PC-9 (cell line): Measurements from ENCODE around the gene SHISA7. TPM values are rescaled to one million over a fixed set of nuclear protein-coding genes. Genes with fewer than 3 reads are reported as not detected.

Source experiments
- BruUV-seq: library from RNA; stranded (reverse); fragments of 400-500 nt; replicated peaks from 2 replicates; lab custom pipeline; 2021; lab: Mats Ljungman, UMichigan
- CTCF ChIA-PET: fragments of 300-600 bp; sonication (Branson Sonifier 250); formaldehyde crosslinking; loops from one replicate; lab custom pipeline; 2022; ENCODE audit warnings: antibody characterized with exemption; lab: Charles Lee
- POLR2A ChIA-PET: fragments of 300-600 bp; sonication (Branson Sonifier 250); formaldehyde crosslinking; loops from one replicate; lab custom pipeline; 2022; ENCODE audit warnings: antibody characterized with exemption; ENCODE audit not compliant: unreplicated experiment; lab: Charles Lee
- DNase-seq, 2 experiments: peaks; one replicate each; pipeline versions ENCODE4 v3.0.0 to v3.0.0-alpha.2; 2015 to 2022; ENCODE audit warnings: mixed read lengths in 1 of 2
- H2AFZ ChIP-seq: fragments of 200-600 bp; sonication (generic); 2 replicates; pipeline ENCODE4 v1.8.1; 2017; ENCODE audit warnings: antibody characterized with exemption
- H3F3A ChIP-seq: fragments of 200-600 bp; sonication (generic); 2 replicates; pipeline ENCODE4 v1.8.1; 2017; ENCODE audit warnings: antibody characterized with exemption, mild to moderate bottlenecking, low read depth; ENCODE audit not compliant: insufficient read depth
- H3K27ac ChIP-seq: fragments of 200-600 bp; sonication (generic); 2 replicates; pipeline ENCODE4 v1.6.1; 2016; ENCODE audit warnings: mixed run types
- H3K27me3 ChIP-seq: fragments of 200-600 bp; sonication (generic); 2 replicates; pipeline ENCODE4 v1.6.1; 2016; ENCODE audit warnings: low read depth, mixed run types; ENCODE audit not compliant: insufficient read depth
- H3K36me3 ChIP-seq: fragments of 200-600 bp; sonication (generic); 2 replicates; pipeline ENCODE4 v1.6.1; 2016; ENCODE audit warnings: low read depth, mixed run types
- H3K4me1 ChIP-seq: fragments of 200-600 bp; sonication (generic); replicated peaks from 2 replicates; pipeline ENCODE4 v1.6.1; 2016; ENCODE audit warnings: mixed run types; ENCODE audit not compliant: insufficient read depth
- H3K4me2 ChIP-seq: fragments of 200-600 bp; sonication (generic); 2 replicates; pipeline ENCODE4 v1.6.1; 2017; ENCODE audit warnings: mixed run types
- H3K4me3 ChIP-seq: fragments of 200-600 bp; sonication (generic); 2 replicates; pipeline ENCODE4 v1.6.1; 2016; ENCODE audit warnings: mixed run types
- H3K79me2 ChIP-seq: fragments of 200-600 bp; sonication (generic); 2 replicates; pipeline ENCODE4 v1.6.1; 2017; ENCODE audit warnings: low read depth, mixed run types
- H3K9me2 ChIP-seq: fragments of 200-600 bp; sonication (generic); 2 replicates; pipeline ENCODE4 v1.8.1; 2017; ENCODE audit warnings: mild to moderate bottlenecking; ENCODE audit not compliant: insufficient read depth
- H3K9me3 ChIP-seq: fragments of 200-600 bp; sonication (generic); 2 replicates; pipeline ENCODE4 v1.8.1; 2016; ENCODE audit warnings: low read depth; ENCODE audit not compliant: insufficient read depth
- H4K20me1 ChIP-seq: fragments of 200-600 bp; sonication (generic); 2 replicates; pipeline ENCODE4 v1.8.1; 2017; ENCODE audit not compliant: insufficient read depth
- CTCF ChIP-seq: fragments of 200-600 bp; sonication (generic); conservative IDR thresholded peaks from 2 replicates; pipeline ENCODE4 v1.6.1; 2017; ENCODE audit warnings: mixed run types, antibody characterized with exemption, mild to moderate bottlenecking, moderate library complexity
- EZH2 ChIP-seq: fragments of 200-600 bp; sonication (generic); IDR thresholded peaks from 2 replicates; pipeline ENCODE4 v1.8.0; 2017; ENCODE audit warnings: antibody characterized with exemption, low read depth
- intact Hi-C: fragments of 100-400 bp; cut with micrococcal nuclease; formaldehyde crosslinking; loops from one replicate; pipeline ENCODE4 v1.10.0; 2022; ENCODE audit not compliant: unreplicated experiment
- total RNA-seq: library from RNA; stranded (reverse); gene quantifications from 2 replicates; pipeline ENCODE4 v1.2.3, GENCODE V29; 2021

The SHISA7 gene
- total RNA-seq, 1 experiment from 2014 or later, result not detected

DNA sequence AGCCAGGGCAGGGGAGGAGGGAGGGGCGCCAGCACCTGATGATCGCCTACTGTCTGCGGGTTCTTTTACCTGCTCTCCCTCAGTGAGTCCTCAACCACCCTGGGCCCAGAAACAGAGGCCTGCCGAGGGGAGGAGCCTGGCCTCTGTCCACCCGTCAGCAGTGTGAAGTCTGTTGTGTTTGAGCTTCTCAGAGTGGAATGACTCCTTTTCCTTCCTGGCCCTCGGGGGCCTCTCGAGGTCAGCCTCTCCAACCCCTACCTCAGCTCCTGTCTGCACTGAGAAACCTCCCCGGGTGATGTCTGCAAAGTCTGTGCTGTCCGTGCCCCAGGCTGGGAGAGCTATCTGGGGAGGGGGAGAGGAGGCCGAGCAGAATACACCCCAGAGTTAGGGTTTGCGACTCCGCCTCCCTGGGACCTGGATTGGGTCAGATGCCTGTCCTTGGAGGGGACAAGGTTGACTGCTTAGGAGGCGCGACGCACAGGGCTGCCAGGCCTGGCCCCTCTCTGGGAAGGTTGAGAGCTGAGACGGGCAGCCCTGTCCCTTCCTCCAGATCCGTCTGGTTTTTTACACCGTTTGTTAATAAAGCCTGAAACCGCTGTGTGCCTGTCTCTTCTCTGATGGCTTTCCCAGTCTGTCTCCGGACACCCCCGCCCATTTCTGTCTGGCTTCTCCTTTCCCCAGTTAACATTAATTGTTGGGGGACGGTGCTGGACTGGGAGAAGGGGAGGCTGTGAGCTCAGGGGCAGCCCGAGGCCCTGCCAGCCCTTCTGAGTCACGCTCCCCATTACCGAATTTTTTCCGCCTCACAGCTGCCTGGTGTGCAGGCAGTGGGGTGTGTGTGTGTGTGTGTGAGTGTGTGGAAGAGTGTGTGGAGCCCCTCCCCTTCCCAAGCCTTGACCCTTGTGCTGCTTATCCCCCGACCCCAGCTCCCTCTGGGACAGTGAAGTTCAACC, 44.1 kb upstream of the SHISA7 start:
- CTCF ChIA-PET, result interaction anchor here (0.6 to 1.0 kb wide), 5 partner anchors 11 to 1016 kb away, joined by 3 to 7 read pairs (median 4); no protein-coding TSS in a partner anchor
- Histone ChIP-seq H2AFZ (no peak overlapping the region), H3K4me2 (peak overlapping the region; percentile 41), H3K4me1 (peaks cover 21% of the 10 kb centered on the region), H3K9me2 (no peaks in the 10 kb centered on the region), H3K9me3 (no peaks in the 10 kb centered on the region), H3K27me3 (peaks cover 3% of the 10 kb centered on the region; the same call in 1 of the 2 replicates), H3K27ac (0 out of 2 replicates have a peak overlapping the region, but pooled peaks have one; percentile 2), H3K4me3 (no peak overlapping the region), H3K36me3 (no peaks in the 10 kb centered on the region), H4K20me1 (no peaks in the 10 kb centered on the region; the same call in 1 of the 2 replicates), H3F3A (peaks cover 22% of the 10 kb centered on the region; the same call in 1 of the 2 replicates), H3K79me2 (no peaks in the 10 kb centered on the region; the same call in 1 of the 2 replicates)
- intact Hi-C loops, result no loop called here
- TF ChIP-seq CTCF (no peak), EZH2 (no peak)
- TSS peak; percentile 21 for BruUV-seq
- peak; percentile 65 to 69 for DNase-seq
- POLR2A ChIA-PET, result interaction anchor here (0.6 to 1.2 kb wide), 10 partner anchors 8 to 139 kb away, joined by 3 to 12 read pairs (median 5); partner anchors contain the start of genes ISOC2, ZNF628 and ZNF784

DNA sequence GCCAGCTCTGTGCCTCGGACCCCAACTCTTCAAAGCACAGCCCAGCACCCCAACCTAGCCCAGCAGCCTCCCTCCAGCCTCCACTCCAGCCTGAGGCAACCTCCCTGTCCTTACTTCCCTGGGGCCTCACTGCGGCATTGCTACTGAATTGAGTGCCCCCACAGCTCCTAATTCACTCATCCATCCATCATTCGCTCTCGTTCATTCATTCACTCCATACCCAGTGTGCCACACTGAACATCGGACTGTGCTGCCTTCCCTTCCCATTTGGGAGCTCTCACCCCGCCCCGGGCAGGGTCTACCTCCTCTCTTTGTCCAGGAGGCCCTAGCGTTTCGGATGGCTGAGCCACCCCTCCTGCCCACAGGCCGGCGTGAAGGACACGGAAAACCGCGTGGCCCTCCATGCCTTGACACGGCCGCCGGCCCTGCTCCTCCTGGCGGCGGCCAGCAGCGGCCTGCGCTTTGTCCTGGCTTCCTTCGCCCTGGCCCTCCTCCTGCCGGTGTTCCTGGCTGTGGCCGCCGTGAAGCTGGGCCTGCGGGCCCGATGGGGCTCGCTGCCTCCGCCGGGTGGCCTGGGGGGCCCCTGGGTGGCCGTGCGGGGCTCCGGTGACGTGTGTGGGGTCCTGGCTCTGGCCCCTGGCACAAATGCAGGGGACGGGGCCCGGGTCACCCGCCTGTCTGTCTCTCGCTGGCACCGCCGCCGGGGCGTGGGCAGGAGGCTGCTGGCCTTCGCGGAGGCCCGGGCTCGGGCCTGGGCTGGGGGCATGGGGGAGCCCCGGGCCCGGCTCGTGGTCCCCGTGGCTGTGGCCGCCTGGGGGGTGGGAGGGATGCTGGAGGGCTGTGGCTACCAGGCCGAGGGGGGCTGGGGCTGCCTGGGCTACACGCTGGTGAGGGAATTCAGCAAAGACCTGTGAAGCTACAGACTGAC, 43.2 kb upstream of the SHISA7 start:
- intact Hi-C loops, result no loop called here
- peaks cover 21% of the 10 kb centered on the region for H3K4me1 ChIP-seq
- no peaks in the 10 kb centered on the region; the same call in 1 of the 2 replicates for H4K20me1 ChIP-seq
- 0 out of 2 replicates have a peak overlapping the region, but pooled peaks have one; percentile 2 for H3K27ac ChIP-seq
- DNase-seq, result no peak
- H3F3A ChIP-seq, result peaks cover 22% of the 10 kb centered on the region; the same call in 1 of the 2 replicates
- TF ChIP-seq CTCF, result no peak
- no peak for TF ChIP-seq EZH2
- ChIA-PET CTCF (interaction anchor here (0.5 to 1.0 kb wide), 2 partner anchors 10 to 167 kb away, joined by 3 to 4 read pairs; no protein-coding TSS in a partner anchor), POLR2A (interaction anchor here (0.7 to 1.2 kb wide), 4 partner anchors 9 to 140 kb away, joined by 5 to 8 read pairs (median 6); partner anchors contain the start of genes ISOC2 and ZNF628)
- H3K4me3 ChIP-seq, result peak overlapping the region; percentile 90; the same call in 1 of the 2 replicates
- H3K4me2 ChIP-seq, result peak overlapping the region; percentile 96; the same call in 1 of the 2 replicates
- H3K9me2 ChIP-seq, result no peaks in the 10 kb centered on the region
- no peaks in the 10 kb centered on the region; the same call in 1 of the 2 replicates for H3K79me2 ChIP-seq
- 0 out of 2 replicates have a peak, but pooled peaks cover 1% of the 10 kb centered on the region for H3K27me3 ChIP-seq
- no TSS peak for BruUV-seq
- H3K9me3 ChIP-seq, result no peaks in the 10 kb centered on the region
- no peak overlapping the region for H2AFZ ChIP-seq
- H3K36me3 ChIP-seq, result no peaks in the 10 kb centered on the region
